Thyroid gland (tissue), 4 donors: ENCODE measurements around the gene CYBA.

Source experiments
- POLR2A ChIP-seq, 2 donors: fragments of 450-650 bp; IDR thresholded peaks; one replicate each; pipeline ENCODE4 v1.6.1; 2017; ENCODE audit warnings: antibody characterized with exemption in 2 of 2, mild to moderate bottlenecking in 2 of 2, moderate library complexity in 1 of 2
- TF ChIP-seq, protein P1 (sequence below), 6 experiments: fragments of 200-600 bp in 3 of 6; fragments of 450-650 bp in 3 of 6; sonication (generic) in 3 of 6; IDR thresholded peaks; one replicate each; pipeline ENCODE4 v1.5.1; 2016 to 2019; ENCODE audit warnings: antibody characterized with exemption in 6 of 6, mild to moderate bottlenecking in 2 of 6, inconsistent platforms in 1 of 6, moderate library complexity in 1 of 6

DNA sequence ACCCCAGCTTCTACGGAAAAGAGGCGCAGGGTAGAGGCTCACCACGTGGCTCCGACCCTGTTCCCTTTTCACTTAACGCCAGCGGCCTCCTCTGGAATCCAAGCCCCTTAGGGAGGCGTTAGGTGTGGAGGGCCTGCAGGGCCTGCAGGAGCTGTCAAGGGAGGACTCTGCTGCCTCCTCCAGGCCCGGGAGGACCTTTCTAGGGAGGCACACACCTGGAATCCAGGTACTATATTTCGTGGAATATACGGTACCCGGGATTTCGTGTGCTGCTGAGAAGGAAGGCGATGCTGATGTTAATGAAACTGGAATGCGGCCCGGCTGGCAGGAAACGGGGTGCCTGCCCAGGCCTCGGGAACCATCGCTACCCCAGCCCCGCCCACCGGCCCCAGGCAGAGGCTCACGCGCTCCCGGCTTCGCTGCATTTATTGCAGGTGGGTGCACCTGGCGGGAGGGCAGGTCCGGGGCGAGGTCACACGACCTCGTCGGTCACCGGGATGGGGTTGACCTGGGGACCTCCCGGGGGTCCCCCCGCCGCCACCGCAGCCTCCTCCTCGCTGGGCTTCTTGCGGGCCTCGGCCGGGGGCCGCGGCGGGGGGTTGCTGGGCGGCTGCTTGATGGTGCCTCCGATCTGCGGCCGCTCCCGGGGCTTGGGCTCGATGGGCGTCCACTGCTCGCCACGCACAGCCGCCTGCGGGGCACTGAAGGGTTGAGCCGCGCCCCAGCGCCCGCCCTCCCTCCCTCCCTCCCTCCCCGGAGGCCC, 7.8 kb downstream of the CYBA start:
- TF ChIP-seq POLR2A (IDR thresholded peaks at IDR 0.05) = no peak
- TF ChIP-seq, protein P1, sequence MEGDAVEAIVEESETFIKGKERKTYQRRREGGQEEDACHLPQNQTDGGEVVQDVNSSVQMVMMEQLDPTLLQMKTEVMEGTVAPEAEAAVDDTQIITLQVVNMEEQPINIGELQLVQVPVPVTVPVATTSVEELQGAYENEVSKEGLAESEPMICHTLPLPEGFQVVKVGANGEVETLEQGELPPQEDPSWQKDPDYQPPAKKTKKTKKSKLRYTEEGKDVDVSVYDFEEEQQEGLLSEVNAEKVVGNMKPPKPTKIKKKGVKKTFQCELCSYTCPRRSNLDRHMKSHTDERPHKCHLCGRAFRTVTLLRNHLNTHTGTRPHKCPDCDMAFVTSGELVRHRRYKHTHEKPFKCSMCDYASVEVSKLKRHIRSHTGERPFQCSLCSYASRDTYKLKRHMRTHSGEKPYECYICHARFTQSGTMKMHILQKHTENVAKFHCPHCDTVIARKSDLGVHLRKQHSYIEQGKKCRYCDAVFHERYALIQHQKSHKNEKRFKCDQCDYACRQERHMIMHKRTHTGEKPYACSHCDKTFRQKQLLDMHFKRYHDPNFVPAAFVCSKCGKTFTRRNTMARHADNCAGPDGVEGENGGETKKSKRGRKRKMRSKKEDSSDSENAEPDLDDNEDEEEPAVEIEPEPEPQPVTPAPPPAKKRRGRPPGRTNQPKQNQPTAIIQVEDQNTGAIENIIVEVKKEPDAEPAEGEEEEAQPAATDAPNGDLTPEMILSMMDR (IDR thresholded peaks at IDR 0.05) = no peak
